HepG2 (cell line): Measurements from ENCODE around the gene ENDOG. TPM values are rescaled to one million over a fixed set of nuclear protein-coding genes. Genes with fewer than 3 reads are reported as not detected.

Experiments used
- ATAC-seq: fragments of 200-7000 bp; cut with Tn5 transposase; 3 replicates; pipeline ENCODE4 v1.9.1; 2020; ENCODE audit warnings: mild to moderate bottlenecking, moderate library complexity
- BruUV-seq: library from RNA; stranded (reverse); fragments of 400-500 nt; replicated peaks from 2 replicates; lab custom pipeline; 2021; lab: Mats Ljungman, UMichigan
- CTCF ChIA-PET: fragments of 300-600 bp; formaldehyde crosslinking; extraction: SDS; loops from one replicate; lab custom pipeline; 2021; ENCODE audit warnings: low total read pairs, inconsistent platforms, low intra/inter-chr PET ratio; lab: Yijun Ruan, JAX
- POLR2A ChIA-PET: fragments of 350-600 bp; sonication (Branson Sonifier 250); formaldehyde crosslinking; loops from one replicate; lab custom pipeline; 2020; ENCODE audit warnings: antibody characterized with exemption, inconsistent platforms; lab: Yijun Ruan, JAX
- DNase-seq: peaks from one replicate; pipeline ENCODE4 v3.0.0-alpha.2; 2015; ENCODE audit warnings: low spot score
- FAIRE-seq: peaks from 3 replicates; lab custom pipeline; 2011; peaks lifted over from hg19 to GRCh38; lab: Jason Lieb, UNC
- H2AFZ ChIP-seq: one replicate; pipeline ENCODE4 v1.6.1; 2011; ENCODE audit warnings: low read length, inconsistent platforms
- H3K27ac ChIP-seq: fragments of 300-600 bp; 3 replicates; pipeline ENCODE4 v1.8.0; 2011; ENCODE audit warnings: mixed run types, mild to moderate bottlenecking, mixed read lengths, low read length, inconsistent platforms; ENCODE audit not compliant: insufficient read depth; ENCODE audit errors: extremely low read length
- H3K27me3 ChIP-seq, 2 experiments: fragments of 200-600 bp in 1 of 2; 2 replicates in 1 of 2; 3 replicates in 1 of 2; pipeline versions ENCODE4 v1.6.0 to v1.8.0; 2011; ENCODE audit warnings: low read length in 2 of 2, mild to moderate bottlenecking in 2 of 2, moderate library complexity in 2 of 2, inconsistent platforms in 1 of 2; ENCODE audit not compliant: insufficient read depth in 2 of 2, control insufficient read depth in 1 of 2
- H3K36me3 ChIP-seq, 2 experiments: fragments of 200-600 bp in 1 of 2; replicated peaks in 1 of 2; 2 replicates in 1 of 2; 3 replicates in 1 of 2; pipeline versions ENCODE4 v1.5.1 to v1.8.0; 2011; ENCODE audit warnings: low read length in 2 of 2, inconsistent platforms in 1 of 2; ENCODE audit not compliant: insufficient read depth in 2 of 2, control insufficient read depth in 1 of 2
- H3K4me1 ChIP-seq: 2 replicates; pipeline ENCODE4 v1.5.1; 2012; ENCODE audit warnings: low read length, inconsistent platforms; ENCODE audit not compliant: insufficient read depth
- H3K4me2 ChIP-seq: 2 replicates; pipeline ENCODE4 v1.6.0; 2011; ENCODE audit warnings: low read depth, low read length, inconsistent platforms
- H3K4me3 ChIP-seq, 3 experiments: fragments of 200-600 bp in 1 of 3; sonication (generic), shearing (Covaris generic) in 1 of 3; replicated peaks in 1 of 3; 2 replicates each; pipeline ENCODE4 v1.5.1; 2011 to 2016; ENCODE audit warnings: low read length in 3 of 3, inconsistent platforms in 2 of 3, low read depth in 2 of 3, mild to moderate bottlenecking in 2 of 3, control low read depth in 1 of 3, mixed read lengths in 1 of 3; ENCODE audit not compliant: insufficient read depth in 1 of 3
- H3K79me2 ChIP-seq: one replicate; pipeline ENCODE4 v1.6.1; 2011; ENCODE audit warnings: low read length, inconsistent platforms; ENCODE audit not compliant: insufficient read depth
- H3K9ac ChIP-seq: 2 replicates; pipeline ENCODE4 v1.6.0; 2011; ENCODE audit warnings: mild to moderate bottlenecking, low read depth, low read length, inconsistent platforms; ENCODE audit not compliant: insufficient read depth
- H3K9me3 ChIP-seq: 2 replicates; pipeline ENCODE4 v1.5.1; 2012; ENCODE audit warnings: mild to moderate bottlenecking, low read length
- H4K20me1 ChIP-seq: 2 replicates; pipeline ENCODE4 v1.6.0; 2011; ENCODE audit warnings: inconsistent platforms, mild to moderate bottlenecking, low read length, moderate library complexity; ENCODE audit not compliant: insufficient read depth
- CERS6 ChIP-seq: sonication (generic); formaldehyde crosslinking; IDR thresholded peaks from 2 replicates; pipeline ENCODE4 v1.5.0; 2020; ENCODE audit warnings: missing genetic modification reagents
- HDAC1 ChIP-seq: sonication (generic); formaldehyde crosslinking; IDR thresholded peaks from 2 replicates; pipeline ENCODE4 v1.5.1; 2020; ENCODE audit warnings: mild to moderate bottlenecking, missing genetic modification reagents
- RCOR2 ChIP-seq: IDR thresholded peaks from 2 replicates; pipeline ENCODE4 v1.6.1; 2016; ENCODE audit warnings: missing biosample characterization, missing genetic modification reagents
- RFX3 ChIP-seq: IDR thresholded peaks from 2 replicates; pipeline ENCODE4 v1.6.1; 2016; ENCODE audit warnings: missing biosample characterization, missing genetic modification reagents
- ZMYM3 ChIP-seq: sonication (generic); formaldehyde crosslinking; IDR thresholded peaks from 2 replicates; pipeline ENCODE4 v1.5.1; 2020; ENCODE audit warnings: mild to moderate bottlenecking, missing genetic modification reagents
- WGBS: methylation state at CpG from one replicate; pipeline ENCODE4 v1.1.6; 2017; ENCODE audit warnings: low lambda C conversion rate; 5-methylcytosine and 5-hydroxymethylcytosine counted together
- in situ Hi-C: cut with HindIII; loops from 2 replicates; pipeline ENCODE4 v1.10.0; 2017; ENCODE audit warnings: low pct_unique_long_range_greater_than_20kb; ENCODE audit not compliant: extremely low pct_ligation_motif_present
- intact Hi-C: fragments of 100-400 bp; cut with micrococcal nuclease; formaldehyde crosslinking; loops from one replicate; pipeline ENCODE4 v1.10.0; 2022; ENCODE audit not compliant: unreplicated experiment
- polyA plus RNA-seq, 8 experiments: library from polyadenylated mRNA; depleted of rRNA in 3 of 8; stranded (reverse) in 7 of 8; unstranded in 1 of 8; fragments of >200 nt; fragmentation: Illumina TruSeq in 4 of 8; extraction: Trizol in 4 of 8; gene quantifications; 2 replicates each; pipeline versions ENCODE4 v1.2.1 to v1.2.3, GENCODE V29; 2011 to 2016; ENCODE audit warnings: low read depth in 4 of 8, missing spikeins in 1 of 8, mixed read lengths in 1 of 8; ENCODE audit not compliant: insufficient read depth in 1 of 8
- total RNA-seq, 5 experiments: library from RNA; depleted of rRNA; stranded (reverse); fragments of >200 nt; fragmentation: Illumina TruSeq; extraction: Trizol; gene quantifications; 2 replicates each; pipeline ENCODE4 v1.2.3, GENCODE V29; 2016; ENCODE audit warnings: low read depth in 1 of 5

The ENDOG gene
- total and polyA plus RNA-seq, 2 of the 13 experiments (the other 11 are each of a cell fraction or from before 2014, with no cell fraction given), result 26.3 to 28.8 TPM

DNA sequence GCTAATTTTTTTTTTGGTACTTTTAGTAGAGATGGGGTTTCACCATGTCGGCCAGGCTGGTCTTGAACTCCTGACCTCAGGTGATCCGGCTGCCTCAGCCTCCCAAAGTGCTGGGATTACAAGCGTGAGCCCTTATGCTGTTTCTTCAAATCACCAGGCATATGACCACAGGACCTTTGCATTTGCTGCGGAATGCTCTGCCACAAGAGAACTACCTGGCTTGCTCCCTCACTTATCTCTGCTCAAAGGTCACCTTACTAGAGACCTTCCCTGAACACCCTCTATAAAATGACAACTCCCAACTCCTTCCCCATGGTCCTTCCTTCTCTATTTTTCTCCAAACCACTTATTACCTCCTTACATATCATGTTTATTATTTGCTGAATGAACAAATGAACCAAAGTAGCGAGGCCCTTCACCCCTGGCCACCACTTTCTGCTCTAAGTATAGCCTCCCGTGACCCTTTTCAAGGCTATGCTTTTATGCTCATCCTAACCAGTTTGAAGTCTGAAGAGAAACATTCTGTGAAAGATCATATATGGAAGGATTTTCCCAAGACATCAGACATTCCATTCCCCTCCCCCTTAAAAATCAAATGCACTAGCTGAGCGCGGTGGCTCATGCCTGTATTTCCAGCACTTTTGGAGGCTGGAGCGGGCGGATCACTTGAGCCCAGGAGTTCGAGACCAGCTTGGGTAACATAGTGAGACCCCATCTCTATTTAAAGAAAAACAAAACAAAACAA lies 47.8 kb upstream of the ENDOG start:
- peaks cover 16% of the 10 kb centered on the region for H3K79me2 ChIP-seq
- POLR2A ChIA-PET, result interaction anchor here (0.9 to 1.6 kb wide), 6 partner anchors 8 to 135 kb away, joined by 3 to 7 read pairs (median 6); partner anchors contain the start of genes ENDOG, SPOUT1 and ZDHHC12
- BruUV-seq, result TSS peak; percentile 55
- CTCF ChIA-PET, result no interaction called here
- intact Hi-C loops, result loop anchor here (2.0 kb wide), 1 partner anchor 38 kb away; no protein-coding TSS in a partner anchor
- peaks cover 26% of the 10 kb centered on the region for H3K4me1 ChIP-seq
- H3K9me3 ChIP-seq, result no peaks in the 10 kb centered on the region
- TF ChIP-seq RCOR2, result 0 out of 2 replicates have a peak, but pooled peaks have one; percentile 15
- TF ChIP-seq HDAC1, result 0 out of 2 replicates have a peak, but pooled peaks have one; percentile 32
- TF ChIP-seq RFX3, result no peak
- no peak for TF ChIP-seq CERS6
- peak; percentile 95 for TF ChIP-seq ZMYM3 (CRISPR knock-in tag)
- TF ChIP-seq, all 625 proteins: peak for 3
- H3K4me2 ChIP-seq, result peak overlapping the region; percentile 87
- 44% methylated on average over 11 of the region's 11 CpGs for WGBS
- peak overlapping the region; percentile 79 for H3K9ac ChIP-seq
- peak overlapping the region; percentile 80 to 99 (median 96) for H3K4me3 ChIP-seq
- no peaks in the 10 kb centered on the region for H3K36me3 ChIP-seq
- in situ Hi-C loops, result no loop called here
- FAIRE-seq (peak; percentile 8), ATAC-seq (no peak), DNase-seq (no peak)
- peak overlapping the region; percentile 68 for H3K27ac ChIP-seq
- no peaks in the 10 kb centered on the region for H4K20me1 ChIP-seq
- no peaks in the 10 kb centered on the region; a peak in 1 of 5 replicates for H3K27me3 ChIP-seq
- no peak overlapping the region for H2AFZ ChIP-seq
